Stomach (tissue), 9 donors: ENCODE data around the gene PAAF1. TPM values are rescaled to one million over a fixed set of nuclear protein-coding genes. Genes with fewer than 3 reads are reported as not detected.
A peak's percentile ranks its signal among the peaks of the same experiment; 100 is the strongest.

ENCODE experiments used
- DNase-seq, 2 donors: peaks; one replicate each; pipeline versions ENCODE4 v3.0.0 to v3.0.0-alpha.2; 2013 to 2019
- H3K27ac ChIP-seq, 5 donors: fragments of 200-600 bp in 4 of 5; sonication (generic) in 4 of 5; one replicate each; pipeline ENCODE4 v1.5.1; 2013 to 2019; ENCODE audit warnings: mild to moderate bottlenecking in 1 of 5, moderate library complexity in 1 of 5
- H3K27me3 ChIP-seq, 3 donors: fragments of 200-600 bp; sonication (generic); one replicate each; pipeline ENCODE4 v1.5.1; 2017 to 2019; ENCODE audit warnings: mixed run types in 1 of 3
- H3K36me3 ChIP-seq, 4 donors: fragments of 200-600 bp; sonication (generic); 1 replicate in 3 of 4; 2 replicates in 1 of 4; pipeline ENCODE4 v1.5.1; 2016 to 2019
- H3K4me1 ChIP-seq, 4 donors: fragments of 200-600 bp; sonication (generic); one replicate each; pipeline ENCODE4 v1.5.1; 2016 to 2019
- H3K4me3 ChIP-seq, 4 donors: fragments of 200-600 bp; sonication (generic) in 3 of 4; one replicate each; pipeline ENCODE4 v1.5.1; 2016 to 2019; ENCODE audit warnings: mild to moderate bottlenecking in 1 of 4
- H3K9me3 ChIP-seq, 4 donors: fragments of 200-600 bp; sonication (generic); one replicate each; pipeline ENCODE4 v1.5.1; 2016 to 2019
- EP300 ChIP-seq: sonication (generic); formaldehyde crosslinking; IDR thresholded peaks from one replicate; pipeline ENCODE4 v1.6.1; 2017; ENCODE audit warnings: antibody characterized with exemption
- POLR2A ChIP-seq, 4 donors: fragments of 450-650 bp; IDR thresholded peaks; one replicate each; pipeline ENCODE4 v1.6.1; 2016; ENCODE audit warnings: antibody characterized with exemption in 4 of 4, control low read depth in 2 of 4, mild to moderate bottlenecking in 1 of 4, moderate library complexity in 1 of 4
- POLR2AphosphoS5 ChIP-seq, 3 donors: sonication (generic); formaldehyde crosslinking; IDR thresholded peaks; one replicate each; pipeline ENCODE4 v1.6.1; 2016; ENCODE audit warnings: antibody characterized with exemption in 3 of 3
- WGBS, 5 donors: extraction: QIAGEN DNeasy Blood & Tissue Kit in 3 of 5; methylation state at CpG; one replicate each; pipeline versions ENCODE4 v1.1.5 to v1.1.7; 2013 to 2018; 5-methylcytosine and 5-hydroxymethylcytosine counted together
- intact Hi-C: fragments of 100-400 bp; cut with DNase I; formaldehyde crosslinking; loops from one replicate; pipeline ENCODE4 v1.15.1; 2023; ENCODE audit warnings: low total_unique reads
- polyA plus RNA-seq, 3 donors: library from polyadenylated mRNA; stranded (reverse); fragments of 200-250 nt; gene quantifications; one replicate each; pipeline ENCODE4 v1.2.3, GENCODE V29; 2013
- total RNA-seq, 5 donors: library from RNA; depleted of rRNA; stranded (reverse); fragments of >200 nt; gene quantifications; one replicate each; pipeline versions ENCODE4 v1.1.0 to v1.2.3, GENCODE V29; 2014 to 2016
- TF ChIP-seq, protein P1 (sequence below), 7 experiments: fragments of 450-650 bp in 4 of 7; fragments of 200-600 bp in 3 of 7; sonication (generic) in 3 of 7; IDR thresholded peaks; one replicate each; pipeline ENCODE4 v1.5.1; 2016 to 2019; ENCODE audit warnings: antibody characterized with exemption in 7 of 7, control low read depth in 2 of 7, mild to moderate bottlenecking in 1 of 7
- donor health status: healthy with polysubstance abuse.
- donor health status: Bipolar disorder and iron deficiency.
- donor health status: healthy.

PAAF1 gene
- total and polyA plus RNA-seq, 8 donors = 5.4 to 20.4 (median 13.1) TPM; not detected in 1

DNA sequence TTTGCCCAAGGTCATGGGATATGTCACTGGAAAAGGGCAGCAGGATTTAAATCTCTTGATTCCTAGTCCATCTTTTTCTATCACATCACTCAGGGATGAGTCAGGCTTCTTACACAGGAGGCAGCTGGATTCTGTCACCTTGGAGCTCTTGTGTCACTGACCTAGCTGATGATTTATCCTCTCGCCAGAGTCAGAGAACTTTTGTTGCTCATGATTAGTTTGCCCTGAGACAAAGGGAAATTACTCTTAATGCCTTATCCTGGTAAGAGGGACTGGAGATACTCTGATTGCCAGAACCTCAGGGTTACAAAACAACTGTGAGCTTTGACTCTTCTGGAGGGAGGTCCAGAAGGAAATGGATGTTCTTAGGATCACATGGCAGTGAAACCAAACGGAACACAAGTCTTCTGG lies 10.2 kb upstream of the PAAF1 start:
- Histone ChIP-seq H3K27me3 (no peaks in the 10 kb centered on the region), H3K27ac (peak overlapping the region in 4 of 5 donors; percentile 10 to 49 (median 26)), H3K9me3 (no peaks in the 10 kb centered on the region), H3K36me3 (peaks cover 10 to 63% (median 51%) of the 10 kb centered on the region in 4 donors), H3K4me3 (no peak overlapping the region), H3K4me1 (peaks cover 0 to 6% (median 2%) of the 10 kb centered on the region in 4 donors)
- WGBS, 5 donors = 33 to 63% (median 54%) methylated on average over 2 of the region's 2 CpGs
- TF ChIP-seq POLR2AphosphoS5 (IDR thresholded peaks at IDR 0.05) = peak in 2 of 3 donors; percentile 49 to 54
- TF ChIP-seq EP300 = no peak
- intact Hi-C loops = no loop called here
- DNase-seq = peak in 1 of 2 donors; percentile 18

DNA sequence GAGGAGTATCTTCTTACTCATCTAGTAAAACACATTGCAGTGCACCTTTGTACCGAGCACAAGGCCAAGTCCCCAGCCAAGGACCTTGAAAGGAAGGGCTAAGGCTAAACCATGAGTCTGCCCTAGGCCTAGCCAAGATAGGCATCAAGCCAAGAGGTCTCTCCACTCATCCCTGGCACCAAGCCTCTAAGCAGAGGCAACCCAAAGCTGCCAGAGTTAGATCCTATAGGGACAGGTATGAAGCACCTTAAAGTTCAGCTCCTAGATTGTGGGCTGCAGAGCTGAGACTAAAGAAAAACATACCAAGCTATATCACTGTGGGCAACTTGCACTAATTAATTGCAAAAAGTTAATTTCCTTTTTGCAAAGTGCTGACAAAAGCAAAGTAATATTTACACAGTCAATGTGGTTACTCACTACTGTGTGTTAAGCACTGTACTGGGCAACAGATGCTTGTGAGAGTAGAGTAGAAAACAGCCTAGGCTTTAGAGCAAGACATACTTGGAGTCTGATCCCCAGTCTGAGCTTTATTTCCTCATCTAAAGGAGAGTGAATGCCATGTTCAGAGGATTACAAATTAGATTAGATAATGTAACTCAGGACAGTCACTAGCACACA lies 7.4 kb upstream of the PAAF1 start:
- intact Hi-C loops = no loop called here
- TF ChIP-seq, protein P1, sequence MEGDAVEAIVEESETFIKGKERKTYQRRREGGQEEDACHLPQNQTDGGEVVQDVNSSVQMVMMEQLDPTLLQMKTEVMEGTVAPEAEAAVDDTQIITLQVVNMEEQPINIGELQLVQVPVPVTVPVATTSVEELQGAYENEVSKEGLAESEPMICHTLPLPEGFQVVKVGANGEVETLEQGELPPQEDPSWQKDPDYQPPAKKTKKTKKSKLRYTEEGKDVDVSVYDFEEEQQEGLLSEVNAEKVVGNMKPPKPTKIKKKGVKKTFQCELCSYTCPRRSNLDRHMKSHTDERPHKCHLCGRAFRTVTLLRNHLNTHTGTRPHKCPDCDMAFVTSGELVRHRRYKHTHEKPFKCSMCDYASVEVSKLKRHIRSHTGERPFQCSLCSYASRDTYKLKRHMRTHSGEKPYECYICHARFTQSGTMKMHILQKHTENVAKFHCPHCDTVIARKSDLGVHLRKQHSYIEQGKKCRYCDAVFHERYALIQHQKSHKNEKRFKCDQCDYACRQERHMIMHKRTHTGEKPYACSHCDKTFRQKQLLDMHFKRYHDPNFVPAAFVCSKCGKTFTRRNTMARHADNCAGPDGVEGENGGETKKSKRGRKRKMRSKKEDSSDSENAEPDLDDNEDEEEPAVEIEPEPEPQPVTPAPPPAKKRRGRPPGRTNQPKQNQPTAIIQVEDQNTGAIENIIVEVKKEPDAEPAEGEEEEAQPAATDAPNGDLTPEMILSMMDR (IDR thresholded peaks at IDR 0.05) = no peak
- TF ChIP-seq POLR2A (IDR thresholded peaks at IDR 0.05) (no peak), POLR2AphosphoS5 (IDR thresholded peaks at IDR 0.05) (no peak), EP300 (no peak)
- Histone ChIP-seq H3K27ac (no peak overlapping the region), H3K36me3 (peaks cover 22 to 66% (median 56%) of the 10 kb centered on the region in 4 donors), H3K9me3 (no peaks in the 10 kb centered on the region), H3K4me3 (no peak overlapping the region), H3K27me3 (no peaks in the 10 kb centered on the region), H3K4me1 (peaks cover 0 to 13% (median 4%) of the 10 kb centered on the region in 4 donors)
- no peak for DNase-seq
- WGBS, 5 donors = 40 to 60% (median 50%) methylated on average over 1 of the region's 1 CpG

DNA sequence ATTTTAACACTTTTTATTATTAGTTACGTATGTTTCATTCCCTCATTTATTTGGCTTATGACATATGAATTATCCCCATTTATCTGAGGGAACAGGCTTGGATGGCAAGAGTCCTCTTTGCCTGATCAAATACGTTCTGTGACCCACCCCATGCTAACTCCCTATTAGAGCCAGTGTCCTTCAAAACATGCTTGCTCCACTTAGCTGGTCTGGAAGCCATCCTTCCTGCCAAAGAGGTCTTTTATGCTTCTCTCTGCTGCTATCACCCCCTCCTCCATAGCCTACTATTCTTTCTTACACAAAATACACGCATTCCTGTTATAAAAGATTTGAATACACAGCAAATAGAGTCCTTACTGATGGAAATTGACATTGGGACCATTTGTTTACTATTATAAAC lies 6.5 kb upstream of the PAAF1 start:
- H3K9me3 ChIP-seq = no peaks in the 10 kb centered on the region
- 81 to 88% (median 85%) methylated on average over 3 of the region's 3 CpGs for WGBS, 5 donors
- no peaks in the 10 kb centered on the region for H3K27me3 ChIP-seq
- peaks cover 18 to 67% (median 56%) of the 10 kb centered on the region in 4 donors for H3K36me3 ChIP-seq
- H3K27ac ChIP-seq = no peak overlapping the region
- DNase-seq = no peak
- intact Hi-C loops = no loop called here
- peaks cover 2 to 21% (median 10%) of the 10 kb centered on the region in 4 donors for H3K4me1 ChIP-seq
- H3K4me3 ChIP-seq = no peak overlapping the region
- TF ChIP-seq, protein P1 (IDR thresholded peaks at IDR 0.05) = no peak

DNA sequence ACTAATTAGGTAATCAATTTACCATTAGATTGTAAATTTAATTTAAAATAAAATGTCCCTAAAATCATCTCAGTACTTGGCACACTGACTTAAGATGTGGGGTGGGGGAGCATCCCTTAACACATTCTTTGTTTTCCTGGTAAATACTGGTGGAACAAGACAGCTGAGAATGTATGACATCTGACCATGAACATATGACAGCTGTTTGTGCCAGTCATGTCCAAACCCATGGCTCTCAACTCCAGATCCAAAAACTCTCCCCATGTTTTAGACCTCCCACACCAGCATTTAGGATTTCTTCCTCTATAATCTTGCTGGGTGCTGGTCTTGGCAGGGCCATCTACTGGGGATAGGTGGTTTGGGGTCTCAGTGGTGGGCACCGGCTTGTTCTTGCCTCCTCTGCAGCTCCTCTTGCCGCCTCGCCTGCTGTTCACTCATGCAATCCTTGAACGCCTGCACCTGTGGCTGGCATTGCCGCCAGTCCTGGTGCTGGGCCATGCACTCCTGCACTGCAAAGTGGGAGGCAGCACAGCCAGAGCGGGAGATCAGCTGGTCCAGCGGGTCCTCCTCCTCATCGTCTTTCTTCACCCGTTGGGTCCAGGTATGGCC lies 3.9 kb upstream of the PAAF1 start:
- H3K27me3 ChIP-seq = no peaks in the 10 kb centered on the region
- H3K9me3 ChIP-seq = no peaks in the 10 kb centered on the region
- H3K36me3 ChIP-seq = peaks cover 17 to 67% (median 55%) of the 10 kb centered on the region in 4 donors
- intact Hi-C loops = no loop called here
- H3K4me1 ChIP-seq = peaks cover 14 to 40% (median 21%) of the 10 kb centered on the region in 4 donors
- 95 to 97% (median 96%) methylated on average over 9 of the region's 9 CpGs for WGBS, 5 donors
- H3K27ac ChIP-seq = no peak overlapping the region
- no peak overlapping the region for H3K4me3 ChIP-seq
- TF ChIP-seq, protein P1 (IDR thresholded peaks at IDR 0.05) = no peak
- no peak for TF ChIP-seq POLR2A (IDR thresholded peaks at IDR 0.05)
- no peak for TF ChIP-seq EP300
- no peak for TF ChIP-seq POLR2AphosphoS5 (IDR thresholded peaks at IDR 0.05)
- no peak for DNase-seq

DNA sequence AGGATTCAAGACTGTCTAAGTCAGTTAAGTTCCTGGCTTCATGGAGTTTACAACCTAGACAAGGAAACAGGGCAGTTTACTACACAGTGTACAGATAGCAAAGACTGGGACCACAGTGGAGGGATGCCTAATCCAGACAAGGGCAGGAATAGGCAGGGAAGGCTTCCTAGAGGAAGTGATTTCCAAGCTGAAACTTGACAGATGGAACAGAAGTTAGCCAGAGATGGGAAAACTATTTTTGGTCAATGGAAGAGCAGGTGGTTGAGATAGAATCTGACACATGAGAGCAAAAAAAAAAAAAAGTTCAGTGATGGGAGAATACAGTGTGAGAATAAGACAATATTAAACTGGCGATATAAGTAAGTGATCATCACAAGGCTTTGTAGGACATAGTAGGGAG lies 1.4 kb upstream of the PAAF1 start:
- Histone ChIP-seq H3K4me3 (peak overlapping the region in 3 of 4 donors; percentile 69 to 94 (median 84)), H3K27me3 (no peaks in the 10 kb centered on the region), H3K27ac (peak overlapping the region in 4 of 5 donors; percentile 77 to 96 (median 89)), H3K36me3 (peaks cover 17 to 48% (median 46%) of the 10 kb centered on the region in 4 donors), H3K4me1 (peaks cover 14 to 47% (median 22%) of the 10 kb centered on the region in 4 donors), H3K9me3 (no peaks in the 10 kb centered on the region)
- intact Hi-C loops = no loop called here
- no peak for TF ChIP-seq EP300
- TF ChIP-seq, protein P1 (IDR thresholded peaks at IDR 0.05) = no peak
- no peak for TF ChIP-seq POLR2A (IDR thresholded peaks at IDR 0.05)
- TF ChIP-seq POLR2AphosphoS5 (IDR thresholded peaks at IDR 0.05) = no peak
- WGBS, 5 donors = 88 to 96% (median 92%) methylated on average over 1 of the region's 1 CpG
- no peak for DNase-seq
